ENCODE measurements around the gene RFTN2. TPM values are rescaled to one million over a fixed set of nuclear protein-coding genes. Genes with fewer than 3 reads are reported as not detected.

The RFTN2 gene
- total and polyA plus RNA-seq, 2 of the 13 experiments (the other 11 are each of a cell fraction or from before 2014, with no cell fraction given), result not detected

- TF ChIP-seq PHF5A (CRISPR knock-in tag; IDR thresholded peaks at IDR 0.05; ENCODE audit: low read depth, unreplicated experiment) (peak; percentile 85), E2F1 (CRISPR knock-in tag; IDR thresholded peaks at IDR 0.05) (no peak), ZNF430 (CRISPR knock-in tag; IDR thresholded peaks at IDR 0.05) (peak; percentile 53; the same call in 1 of the 2 replicates), RBAK (CRISPR knock-in tag; IDR thresholded peaks at IDR 0.05) (peak; percentile 87; the same call in 1 of the 2 replicates), JUNB (CRISPR knock-in tag; IDR thresholded peaks at IDR 0.05; ENCODE audit: borderline replicate concordance) (peak; percentile 95), MZF1 (CRISPR knock-in tag; IDR thresholded peaks at IDR 0.05; ENCODE audit: borderline replicate concordance) (no peak), ZNF10 (CRISPR knock-in tag; IDR thresholded peaks at IDR 0.05; ENCODE audit: borderline replicate concordance, low read depth) (no peak), E2F5 (CRISPR knock-in tag; conservative IDR thresholded peaks at IDR 0.05) (no peak), ZFP36L2 (CRISPR knock-in tag; IDR thresholded peaks at IDR 0.05) (no peak), ZNF839 (CRISPR knock-in tag; IDR thresholded peaks at IDR 0.05; ENCODE audit: borderline replicate concordance) (no peak), KLF11 (CRISPR knock-in tag; IDR thresholded peaks at IDR 0.05) (peak; percentile 81; the same call in 1 of the 2 replicates), ZFP41 (CRISPR knock-in tag; IDR thresholded peaks at IDR 0.05; ENCODE audit: borderline replicate concordance) (no peak)
- TF ChIP-seq, protein P1, sequence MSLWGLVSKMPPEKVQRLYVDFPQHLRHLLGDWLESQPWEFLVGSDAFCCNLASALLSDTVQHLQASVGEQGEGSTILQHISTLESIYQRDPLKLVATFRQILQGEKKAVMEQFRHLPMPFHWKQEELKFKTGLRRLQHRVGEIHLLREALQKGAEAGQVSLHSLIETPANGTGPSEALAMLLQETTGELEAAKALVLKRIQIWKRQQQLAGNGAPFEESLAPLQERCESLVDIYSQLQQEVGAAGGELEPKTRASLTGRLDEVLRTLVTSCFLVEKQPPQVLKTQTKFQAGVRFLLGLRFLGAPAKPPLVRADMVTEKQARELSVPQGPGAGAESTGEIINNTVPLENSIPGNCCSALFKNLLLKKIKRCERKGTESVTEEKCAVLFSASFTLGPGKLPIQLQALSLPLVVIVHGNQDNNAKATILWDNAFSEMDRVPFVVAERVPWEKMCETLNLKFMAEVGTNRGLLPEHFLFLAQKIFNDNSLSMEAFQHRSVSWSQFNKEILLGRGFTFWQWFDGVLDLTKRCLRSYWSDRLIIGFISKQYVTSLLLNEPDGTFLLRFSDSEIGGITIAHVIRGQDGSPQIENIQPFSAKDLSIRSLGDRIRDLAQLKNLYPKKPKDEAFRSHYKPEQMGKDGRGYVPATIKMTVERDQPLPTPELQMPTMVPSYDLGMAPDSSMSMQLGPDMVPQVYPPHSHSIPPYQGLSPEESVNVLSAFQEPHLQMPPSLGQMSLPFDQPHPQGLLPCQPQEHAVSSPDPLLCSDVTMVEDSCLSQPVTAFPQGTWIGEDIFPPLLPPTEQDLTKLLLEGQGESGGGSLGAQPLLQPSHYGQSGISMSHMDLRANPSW (CRISPR knock-in tag; IDR thresholded peaks at IDR 0.05; ENCODE audit: borderline replicate concordance), result peak; percentile 71; the same call in 1 of the 2 replicates
- TF ChIP-seq, protein P2, sequence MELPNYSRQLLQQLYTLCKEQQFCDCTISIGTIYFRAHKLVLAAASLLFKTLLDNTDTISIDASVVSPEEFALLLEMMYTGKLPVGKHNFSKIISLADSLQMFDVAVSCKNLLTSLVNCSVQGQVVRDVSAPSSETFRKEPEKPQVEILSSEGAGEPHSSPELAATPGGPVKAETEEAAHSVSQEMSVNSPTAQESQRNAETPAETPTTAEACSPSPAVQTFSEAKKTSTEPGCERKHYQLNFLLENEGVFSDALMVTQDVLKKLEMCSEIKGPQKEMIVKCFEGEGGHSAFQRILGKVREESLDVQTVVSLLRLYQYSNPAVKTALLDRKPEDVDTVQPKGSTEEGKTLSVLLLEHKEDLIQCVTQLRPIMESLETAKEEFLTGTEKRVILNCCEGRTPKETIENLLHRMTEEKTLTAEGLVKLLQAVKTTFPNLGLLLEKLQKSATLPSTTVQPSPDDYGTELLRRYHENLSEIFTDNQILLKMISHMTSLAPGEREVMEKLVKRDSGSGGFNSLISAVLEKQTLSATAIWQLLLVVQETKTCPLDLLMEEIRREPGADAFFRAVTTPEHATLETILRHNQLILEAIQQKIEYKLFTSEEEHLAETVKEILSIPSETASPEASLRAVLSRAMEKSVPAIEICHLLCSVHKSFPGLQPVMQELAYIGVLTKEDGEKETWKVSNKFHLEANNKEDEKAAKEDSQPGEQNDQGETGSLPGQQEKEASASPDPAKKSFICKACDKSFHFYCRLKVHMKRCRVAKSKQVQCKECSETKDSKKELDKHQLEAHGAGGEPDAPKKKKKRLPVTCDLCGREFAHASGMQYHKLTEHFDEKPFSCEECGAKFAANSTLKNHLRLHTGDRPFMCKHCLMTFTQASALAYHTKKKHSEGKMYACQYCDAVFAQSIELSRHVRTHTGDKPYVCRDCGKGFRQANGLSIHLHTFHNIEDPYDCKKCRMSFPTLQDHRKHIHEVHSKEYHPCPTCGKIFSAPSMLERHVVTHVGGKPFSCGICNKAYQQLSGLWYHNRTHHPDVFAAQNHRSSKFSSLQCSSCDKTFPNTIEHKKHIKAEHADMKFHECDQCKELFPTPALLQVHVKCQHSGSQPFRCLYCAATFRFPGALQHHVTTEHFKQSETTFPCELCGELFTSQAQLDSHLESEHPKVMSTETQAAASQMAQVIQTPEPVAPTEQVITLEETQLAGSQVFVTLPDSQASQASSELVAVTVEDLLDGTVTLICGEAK (IDR thresholded peaks at IDR 0.05), result no peak
- TF ChIP-seq, protein P2 (CRISPR knock-in tag; IDR thresholded peaks at IDR 0.05), result peak; percentile 57; the same call in 1 of the 2 replicates
These were observed 61.8 kb downstream of the RFTN2 start (continued) for GRCh38 chr2:197613509-197613987.

Data from HepG2 (cell line).